ENCODE results near the gene MAOA.
"Not testable (repeated sequence)": the region's sequence is repeated elsewhere in the genome, so short reads cannot be mapped to it uniquely, and the experiment has no call there.

The MAOA gene

DNA sequence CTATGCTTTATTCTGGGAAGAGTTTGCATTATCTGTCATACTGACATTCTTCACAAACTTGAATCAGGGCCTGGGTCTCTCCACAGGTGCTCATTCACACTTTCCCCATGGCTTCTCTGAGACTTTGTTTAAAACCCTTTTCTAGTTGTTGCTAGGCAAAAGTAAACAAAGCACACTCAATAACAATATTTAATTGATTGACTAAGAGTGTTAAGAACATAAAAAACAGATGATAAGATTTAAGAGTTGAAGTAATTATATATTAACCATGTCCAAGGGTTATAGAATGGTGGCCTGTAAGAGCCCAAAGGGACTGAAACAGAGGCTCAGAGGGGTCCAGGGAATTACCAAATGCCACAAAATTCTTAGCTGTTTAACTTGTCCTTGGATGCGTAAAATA lies 7.1 kb downstream of the MAOA start:
- no peak for DNase-seq (ENCODE audit: low read depth)

DNA sequence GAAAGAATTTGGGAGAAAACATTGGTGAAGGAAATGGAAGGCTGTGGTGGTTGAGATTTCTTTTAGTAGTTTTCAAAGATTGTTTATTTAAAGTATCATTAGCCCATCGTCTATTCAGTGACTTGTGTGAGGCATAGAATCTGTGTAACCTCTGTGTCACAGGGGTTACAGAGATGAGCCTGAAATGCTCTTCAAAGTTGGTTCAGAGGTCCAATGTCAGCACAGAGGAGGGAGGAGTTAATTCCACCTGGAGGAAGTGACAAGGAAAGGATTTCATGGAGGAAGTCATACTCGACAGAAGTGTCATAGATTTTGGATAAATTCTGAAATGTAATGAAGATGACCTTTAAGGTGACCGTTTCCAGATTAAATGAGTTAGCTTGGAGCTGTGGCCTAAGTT lies 8.2 kb downstream of the MAOA start:
- DNase-seq (ENCODE audit: low read depth) = no peak

DNA sequence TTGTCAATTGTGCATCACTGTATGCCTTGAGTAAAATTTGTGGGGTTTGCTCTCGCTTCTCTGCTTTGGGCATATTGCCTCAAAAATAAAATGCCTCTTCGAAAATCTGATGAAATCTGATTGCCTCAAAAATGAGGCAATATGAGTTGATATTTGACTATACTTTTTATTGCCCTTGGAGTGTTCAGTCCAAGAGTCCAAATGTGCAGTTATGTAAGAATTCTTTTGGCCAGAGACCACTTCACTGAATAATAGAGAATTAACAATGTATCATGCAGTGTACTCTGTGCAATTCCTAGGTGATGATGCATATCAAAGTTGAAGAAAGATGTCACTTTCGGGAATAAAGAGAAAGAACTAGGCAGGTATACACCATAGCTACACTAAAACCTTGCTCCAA lies 8.6 kb downstream of the MAOA start:
- no peak for DNase-seq (ENCODE audit: low read depth)

DNA sequence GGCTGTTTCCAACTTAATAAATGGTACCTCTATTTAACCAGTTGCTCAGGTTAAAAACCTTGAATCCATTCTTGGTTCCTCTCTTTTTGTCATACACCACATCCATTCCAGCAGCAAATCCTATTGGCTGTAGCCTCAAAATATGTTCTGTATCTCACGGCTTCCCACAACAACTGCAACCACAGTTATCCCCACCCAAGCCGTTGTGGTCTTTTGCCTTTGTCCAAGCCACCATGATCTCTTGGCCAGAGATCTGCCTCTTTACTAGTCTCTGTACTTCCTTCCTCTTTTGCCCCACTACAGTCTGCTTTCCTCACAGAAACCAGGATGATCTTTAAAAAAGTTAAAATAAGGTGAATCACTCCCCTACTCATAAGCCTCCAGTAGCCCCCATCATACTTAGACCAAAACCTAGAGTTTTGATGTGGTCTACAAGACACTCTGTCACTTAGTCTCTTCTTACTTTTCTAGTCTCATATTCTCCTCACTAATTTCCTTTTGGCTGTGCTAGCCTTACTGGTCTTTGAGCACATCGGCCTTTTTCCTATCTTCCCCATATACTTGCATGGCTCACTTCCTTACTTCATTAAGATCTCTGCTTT lies 10.3 kb downstream of the MAOA start:
- DNase-seq (ENCODE audit: low read depth) = no peak

DNA sequence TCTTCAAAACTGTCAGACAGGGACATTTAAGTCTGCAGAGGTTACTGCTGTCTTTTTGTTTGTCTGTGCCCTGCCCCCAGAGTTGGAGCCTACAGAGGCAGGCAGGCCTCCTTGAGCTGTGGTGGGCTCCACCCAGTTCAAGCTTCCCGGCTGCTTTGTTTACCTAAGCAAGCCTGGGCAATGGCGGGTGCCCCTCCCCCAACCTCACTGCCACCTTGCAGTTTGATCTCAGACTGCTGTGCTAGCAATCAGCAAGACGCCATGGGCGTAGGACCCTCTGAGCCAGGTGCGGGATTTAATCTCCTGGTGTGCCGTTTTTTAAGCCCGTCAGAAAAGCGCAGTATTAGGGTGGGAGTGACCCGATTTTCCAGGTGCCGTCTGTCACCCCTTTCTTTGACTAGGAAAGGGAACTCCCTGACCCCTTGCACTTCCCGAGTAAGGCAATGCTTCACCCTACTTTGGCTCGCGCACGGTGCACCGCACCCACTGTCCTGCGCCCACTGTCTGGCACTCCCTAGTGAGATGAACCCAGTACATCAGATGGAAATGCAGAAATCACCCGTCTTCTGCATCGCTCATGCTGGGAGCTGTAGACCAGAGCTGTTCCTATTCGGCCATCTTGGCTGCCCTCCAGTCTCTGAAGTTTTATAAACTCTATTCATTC lies 20.0 kb downstream of the MAOA start:
- not testable (repeated sequence) for DNase-seq (ENCODE audit: low read depth)

DNA sequence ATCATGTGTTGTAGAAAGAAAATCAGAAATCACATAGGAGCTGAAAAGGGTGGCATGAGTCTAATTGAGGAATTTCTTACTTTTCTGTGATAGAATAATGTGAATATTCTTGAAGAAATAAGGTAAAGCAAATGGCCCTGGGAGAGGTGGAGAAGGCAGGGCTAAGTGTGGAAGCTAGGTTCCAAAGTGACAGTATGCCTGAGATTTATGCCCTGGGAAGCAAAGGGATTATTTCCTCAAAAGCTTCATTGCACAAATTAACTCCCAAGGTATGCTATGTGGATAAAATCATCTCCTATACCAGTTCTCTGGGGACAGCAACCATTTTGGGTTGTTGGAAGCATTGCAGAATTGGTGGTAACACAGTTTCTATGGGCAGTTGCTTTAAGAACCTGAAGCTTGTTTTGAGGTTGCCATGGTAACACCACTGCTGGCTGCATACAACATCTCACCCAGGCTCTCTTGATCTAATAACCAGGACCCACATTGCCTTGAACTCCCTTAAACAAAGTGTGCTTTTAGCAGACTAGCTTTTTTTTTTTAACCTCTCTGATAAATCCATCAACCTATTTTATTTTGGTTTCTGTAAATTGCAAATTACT lies 21.0 kb downstream of the MAOA start:
- DNase-seq (ENCODE audit: low read depth) = no peak

DNA sequence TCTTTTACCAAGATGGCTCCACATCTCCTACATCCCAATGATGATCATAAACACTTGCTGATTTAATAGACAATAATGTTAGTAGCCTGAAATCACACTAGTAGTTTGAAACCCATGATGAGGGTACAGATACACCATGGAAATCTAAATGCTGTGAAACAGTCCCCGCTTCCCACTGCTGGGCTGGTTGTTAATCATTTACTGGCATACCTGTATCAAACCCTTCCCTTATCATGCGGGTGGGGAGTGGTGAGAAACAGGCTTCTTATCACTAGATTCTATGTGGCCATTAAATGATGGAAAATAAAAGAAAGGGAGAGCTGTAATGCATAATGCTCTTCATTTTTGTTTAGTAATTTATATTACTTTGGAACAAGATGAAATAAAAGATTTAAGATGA lies 21.9 kb downstream of the MAOA start:
- DNase-seq (ENCODE audit: low read depth) = no peak

DNA sequence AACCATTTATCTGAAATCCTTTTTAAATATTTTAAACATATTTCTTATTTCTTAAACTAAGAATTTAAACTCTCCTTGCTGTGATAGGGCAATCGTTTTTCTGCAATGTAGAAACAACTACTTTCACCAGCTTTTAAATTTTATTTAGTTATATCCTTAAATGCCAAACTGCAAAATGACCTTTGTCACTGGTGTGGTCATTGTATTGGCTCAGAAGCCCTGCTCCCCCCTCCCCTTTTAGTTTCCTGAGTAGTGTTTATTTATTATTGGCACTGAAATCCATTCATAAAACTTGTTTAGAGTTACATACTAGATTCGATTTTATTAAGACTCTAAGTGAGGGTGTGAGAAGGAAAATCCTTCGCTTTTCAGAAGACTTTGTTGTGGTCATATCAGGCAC lies 23.0 kb downstream of the MAOA start:
- DNase-seq (ENCODE audit: low read depth) = no peak

DNA sequence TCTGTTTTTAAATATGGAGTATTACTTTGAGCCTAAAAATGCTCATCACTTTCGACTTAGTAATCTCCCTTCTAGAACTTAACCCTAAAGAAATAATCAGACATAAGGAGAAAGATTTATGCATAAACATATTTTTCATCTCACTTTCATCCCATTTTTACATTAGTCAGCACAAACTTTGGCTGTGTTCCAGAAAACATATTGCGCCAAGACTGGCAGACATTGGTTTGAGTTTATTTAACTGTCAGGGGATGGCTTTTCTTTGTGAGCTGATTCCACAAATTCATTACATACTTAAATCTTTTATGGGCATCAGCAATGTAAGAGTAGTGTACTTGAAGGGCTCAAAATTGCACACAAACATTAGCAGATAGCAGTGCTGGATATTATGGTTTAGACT lies 23.7 kb downstream of the MAOA start:
- DNase-seq (ENCODE audit: low read depth) = no peak

DNA sequence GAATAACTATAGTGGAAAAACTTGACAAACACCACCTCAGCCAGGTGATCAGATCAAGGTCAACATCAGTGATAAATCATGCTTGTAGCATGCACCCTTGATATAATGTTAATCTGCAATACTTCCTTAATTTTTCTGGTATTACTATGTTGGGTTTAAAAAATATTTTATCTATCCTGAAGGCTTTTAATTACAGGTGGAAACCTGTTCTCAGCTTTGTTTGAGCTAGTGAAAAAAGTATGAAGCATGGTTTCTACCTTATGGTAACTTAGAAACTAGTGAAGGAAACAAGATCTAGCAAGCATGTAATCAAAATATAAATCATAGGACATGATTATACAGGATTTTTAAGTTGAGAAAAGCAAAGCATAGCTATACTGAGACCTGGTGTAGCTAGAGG lies 26.6 kb downstream of the MAOA start:
- no peak for DNase-seq (ENCODE audit: low read depth)

DNA sequence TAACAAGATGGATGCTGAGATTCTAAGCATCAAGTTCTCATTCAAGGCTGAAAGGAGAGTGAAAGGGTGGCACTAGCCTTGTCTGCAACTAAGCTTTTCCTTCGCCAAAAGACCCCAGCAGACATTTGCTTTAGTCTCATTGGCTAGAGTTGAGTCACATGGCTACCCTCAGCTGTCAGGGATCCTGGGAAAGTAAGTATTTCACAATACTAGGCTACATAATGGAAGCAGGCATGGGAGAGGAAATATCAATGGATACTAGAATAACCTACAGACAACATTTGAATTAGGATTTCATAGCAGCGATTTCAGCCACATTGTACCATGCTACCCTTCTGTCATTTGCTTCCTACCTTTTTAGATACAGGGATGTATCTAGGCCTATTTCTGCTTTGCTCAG lies 29.1 kb downstream of the MAOA start:
- DNase-seq (ENCODE audit: low read depth) = no peak

DNA sequence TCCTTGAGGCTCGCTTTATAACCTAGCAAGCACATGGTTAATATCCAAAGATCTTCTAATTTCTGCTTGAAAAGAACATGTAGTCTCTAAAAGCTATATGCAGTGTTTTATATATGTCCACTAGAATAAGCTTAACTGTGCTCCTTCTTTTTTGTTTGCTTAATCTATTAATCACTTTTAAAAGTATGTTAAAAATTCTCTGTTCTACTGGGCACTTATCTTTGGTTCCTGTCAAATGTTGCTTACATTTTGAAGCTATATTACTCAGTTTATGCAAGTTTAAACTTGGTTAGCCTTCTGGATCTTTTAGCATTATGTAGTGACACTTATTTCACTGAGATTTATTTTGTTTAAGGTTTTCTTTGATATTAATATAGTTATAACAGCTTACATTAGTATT lies 32.5 kb downstream of the MAOA start:
- DNase-seq (ENCODE audit: low read depth) = no peak

DNA sequence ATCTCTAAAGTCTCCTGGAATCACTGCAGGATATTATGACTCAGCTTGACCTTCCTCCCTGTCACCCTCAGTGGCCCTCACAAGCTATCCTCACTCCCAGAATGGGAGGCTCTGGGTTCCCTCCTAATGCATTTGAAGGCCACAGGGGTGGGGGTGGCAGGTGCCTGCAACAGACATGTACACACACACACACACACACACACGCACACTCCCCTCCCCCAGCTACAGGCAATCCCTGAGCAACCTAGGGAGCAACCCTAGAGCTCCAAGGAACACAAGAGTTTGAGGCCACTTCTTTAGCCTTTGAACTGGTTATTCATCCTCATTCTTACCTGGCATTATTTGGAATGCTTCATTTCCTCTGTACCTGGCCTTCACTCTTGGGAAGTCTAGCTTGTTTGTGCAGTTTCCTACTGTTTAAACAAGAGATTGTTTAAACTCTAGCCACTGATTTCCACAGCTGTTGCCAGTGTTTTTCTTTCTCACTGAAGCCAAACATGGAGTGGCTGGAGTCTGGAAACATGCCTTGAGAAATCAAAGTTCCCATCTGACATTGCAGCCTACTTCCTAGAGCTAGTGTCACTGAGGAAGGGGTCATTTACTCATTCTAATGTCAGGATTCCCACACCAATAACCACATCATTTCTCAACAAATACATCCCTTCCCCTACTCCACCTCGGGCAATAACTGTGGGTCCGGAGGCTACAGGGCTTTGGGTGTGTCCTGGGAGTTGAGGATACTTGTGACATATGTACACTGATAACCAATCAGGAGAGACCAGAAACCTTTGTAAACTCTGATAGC lies 37.7 kb downstream of the MAOA start:
- no peak for DNase-seq (ENCODE audit: low read depth)

DNA sequence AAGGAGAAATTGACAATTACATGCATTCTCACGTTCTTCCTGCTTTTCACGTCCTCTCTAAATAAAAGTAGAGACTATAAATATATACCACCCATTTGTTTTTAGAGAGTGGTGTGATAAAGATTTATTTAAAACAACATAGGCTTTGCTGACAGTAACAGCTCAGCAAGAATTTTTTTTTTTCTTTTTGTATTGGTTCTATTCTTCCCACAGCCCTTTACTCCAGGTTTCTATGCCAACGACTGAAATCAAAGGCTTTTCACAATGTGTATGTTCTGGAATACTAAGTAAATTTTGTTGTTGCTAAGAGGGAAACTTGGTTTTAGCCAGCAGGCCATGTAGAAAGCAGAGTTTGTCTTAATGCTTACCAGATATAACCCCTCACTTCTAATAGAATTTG lies 43.4 kb downstream of the MAOA start:
- no peak for DNase-seq (ENCODE audit: low read depth)

DNA sequence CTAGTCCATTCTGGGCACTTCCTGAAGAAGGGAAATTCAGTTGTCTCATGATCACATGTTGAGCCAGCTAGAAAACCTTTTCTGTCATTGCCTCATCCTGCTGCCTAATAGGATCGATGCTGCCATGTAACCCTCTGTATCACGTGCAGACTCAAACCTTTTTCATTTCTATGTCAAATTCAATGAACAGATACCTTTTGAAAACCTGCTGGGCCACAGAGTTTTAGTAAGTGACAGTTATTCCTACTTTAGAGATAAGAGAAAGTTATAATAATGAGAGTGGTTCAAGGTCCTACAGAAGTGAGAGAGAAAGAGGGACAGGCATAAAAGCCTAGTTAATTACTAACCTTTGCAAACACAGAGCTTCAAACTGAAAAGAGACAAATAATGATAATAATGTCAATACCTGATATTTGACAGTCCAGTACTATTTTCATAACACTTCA lies 46.0 kb downstream of the MAOA start:
- DNase-seq (ENCODE audit: low read depth) = no peak

DNA sequence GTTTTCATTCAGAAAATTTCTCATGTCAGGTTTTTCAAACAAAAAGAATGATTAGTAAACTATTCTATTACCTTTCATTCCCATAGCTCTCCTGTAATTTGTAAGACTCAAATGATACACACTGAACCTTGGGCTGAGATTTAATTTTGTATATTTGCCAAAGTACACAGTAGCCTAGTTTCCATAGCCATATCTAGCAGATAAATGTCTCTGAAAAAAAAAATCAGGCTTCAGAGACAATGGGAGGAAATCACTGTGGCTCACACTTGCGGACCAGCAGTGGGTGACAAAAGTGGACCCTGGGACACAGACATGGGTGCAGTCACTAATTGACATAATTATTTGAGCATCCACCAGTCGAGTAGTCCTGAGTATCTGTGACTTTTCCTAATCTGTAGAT lies 46.6 kb downstream of the MAOA start:
- DNase-seq (ENCODE audit: low read depth) = no peak

DNA sequence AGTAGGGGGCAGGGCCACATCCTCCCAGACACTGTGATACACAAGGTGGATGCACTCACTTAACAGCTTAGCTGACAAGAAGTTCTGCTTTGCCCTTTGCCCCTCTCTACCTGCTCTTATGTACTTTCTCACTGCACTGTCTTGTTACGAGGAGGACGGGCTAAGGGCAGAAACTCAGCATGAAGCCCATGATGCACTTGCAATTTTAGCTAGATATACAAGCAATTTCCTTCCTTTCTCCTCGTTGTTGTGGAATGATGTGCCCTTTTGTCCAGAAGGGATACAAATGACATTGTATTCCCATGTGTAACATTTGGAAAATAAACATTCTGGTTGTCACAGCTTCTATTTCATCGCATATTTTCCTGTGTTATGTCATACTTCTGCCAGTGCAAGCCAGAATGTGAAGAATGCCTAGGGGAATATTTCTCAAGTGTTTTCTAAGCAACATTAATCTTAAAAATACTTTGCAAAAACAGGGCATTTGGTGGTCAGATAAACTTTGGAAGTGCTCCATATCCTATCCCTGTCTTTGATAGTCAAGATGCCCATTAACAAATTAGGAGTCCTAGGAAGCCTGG lies 47.2 kb downstream of the MAOA start:
- DNase-seq (ENCODE audit: low read depth) = no peak

DNA sequence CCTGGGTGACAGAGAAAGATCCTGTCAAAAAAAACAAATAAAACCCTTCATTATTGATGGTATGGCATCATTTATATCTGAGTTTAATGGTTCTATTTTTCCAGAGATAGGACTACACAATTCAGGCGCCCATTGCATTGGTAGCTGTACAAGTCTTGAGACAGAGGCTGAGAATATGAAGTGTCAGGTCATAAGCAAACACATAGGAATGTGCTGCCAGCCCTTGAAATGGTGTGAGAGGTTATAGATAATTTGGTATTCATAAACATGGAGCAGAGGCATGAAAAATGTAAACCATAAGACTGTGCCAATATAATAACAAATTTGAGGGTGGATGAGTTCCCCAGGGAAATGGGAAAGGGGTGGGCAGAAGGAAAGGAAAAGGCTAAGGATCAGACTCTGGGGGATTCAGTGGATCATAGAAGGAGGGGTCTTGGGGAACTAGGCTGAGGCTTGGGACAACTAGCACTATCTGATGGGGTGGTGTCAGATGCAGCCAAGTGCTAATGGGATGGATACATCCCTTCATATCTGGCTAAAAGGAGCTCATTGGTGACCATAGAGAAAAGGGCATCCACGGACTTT lies 50.8 kb downstream of the MAOA start:
- DNase-seq (ENCODE audit: low read depth) = no peak

DNA sequence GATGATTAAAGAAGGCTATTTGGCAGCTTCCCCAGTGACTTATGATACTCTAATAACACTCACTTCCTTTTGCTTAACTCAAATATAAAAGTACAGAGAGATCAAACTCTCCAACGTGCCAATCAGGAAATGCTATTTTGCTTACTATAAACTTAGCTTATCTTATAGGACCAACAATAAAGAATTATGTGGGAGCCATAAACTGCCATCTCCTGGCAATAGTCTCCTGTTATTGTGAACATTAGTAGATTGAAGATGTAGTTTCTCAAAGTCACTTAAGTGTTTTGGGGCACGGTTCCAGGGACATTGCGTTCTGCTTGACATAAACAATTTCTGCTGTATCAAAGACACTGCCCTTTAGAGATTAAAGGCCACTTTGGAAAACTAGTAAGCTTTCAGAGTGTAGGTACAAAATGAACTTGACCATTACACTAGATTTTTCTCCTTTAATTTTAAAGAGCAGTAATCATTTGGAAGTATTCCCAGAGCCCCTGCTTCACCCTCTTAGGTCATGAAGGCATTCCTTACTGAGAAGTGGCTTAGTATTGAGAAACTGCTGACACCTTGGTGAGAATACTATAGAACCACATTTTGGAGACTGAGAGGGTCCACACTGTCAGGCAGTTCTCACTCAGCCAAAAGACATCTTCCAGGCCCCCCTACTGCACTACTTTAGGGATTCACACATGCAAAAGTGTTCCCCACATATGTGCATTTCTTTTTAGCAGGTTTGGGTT lies 51.9 kb downstream of the MAOA start:
- DNase-seq (ENCODE audit: low read depth) = no peak

DNA sequence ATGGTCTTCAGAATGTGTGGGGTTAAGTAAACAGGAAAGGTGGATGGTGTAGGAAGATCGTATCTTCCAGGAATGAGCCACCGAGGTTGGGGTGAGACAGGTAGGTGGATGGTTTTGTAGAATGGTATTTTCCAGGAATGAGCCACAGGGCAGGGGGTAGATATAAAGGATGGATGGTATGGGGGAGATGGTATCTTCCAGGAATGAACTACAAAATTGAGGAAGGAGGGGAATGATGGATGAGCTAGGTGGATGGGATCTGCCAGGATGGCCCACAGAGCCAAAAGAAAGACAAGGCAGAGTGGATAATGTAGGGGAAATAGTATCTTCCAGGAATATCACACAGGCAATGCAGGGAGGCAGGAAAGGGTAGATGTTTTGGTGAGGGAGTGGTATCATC lies 60.0 kb downstream of the MAOA start:
- no peak for DNase-seq (ENCODE audit: low read depth)

DNA sequence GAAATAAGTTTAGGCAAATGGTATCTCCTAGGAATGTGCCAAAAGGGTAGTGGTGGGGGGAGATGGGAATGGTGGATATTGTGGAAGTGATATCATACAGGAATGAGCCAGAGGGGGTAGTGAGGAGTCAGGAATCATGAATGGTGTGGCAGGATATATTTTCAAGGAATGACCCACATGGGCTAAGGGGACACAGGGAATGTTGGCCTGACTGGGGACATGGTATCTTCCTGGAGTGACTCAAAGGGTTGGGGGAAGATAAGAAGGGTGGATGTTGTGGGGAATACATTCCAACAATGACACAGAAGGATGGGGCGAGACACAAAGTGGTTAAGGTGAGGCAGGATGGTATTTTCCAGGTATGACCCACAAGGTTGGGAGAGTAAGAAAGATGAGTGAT lies 60.6 kb downstream of the MAOA start:
- DNase-seq (ENCODE audit: low read depth) = no peak

DNA sequence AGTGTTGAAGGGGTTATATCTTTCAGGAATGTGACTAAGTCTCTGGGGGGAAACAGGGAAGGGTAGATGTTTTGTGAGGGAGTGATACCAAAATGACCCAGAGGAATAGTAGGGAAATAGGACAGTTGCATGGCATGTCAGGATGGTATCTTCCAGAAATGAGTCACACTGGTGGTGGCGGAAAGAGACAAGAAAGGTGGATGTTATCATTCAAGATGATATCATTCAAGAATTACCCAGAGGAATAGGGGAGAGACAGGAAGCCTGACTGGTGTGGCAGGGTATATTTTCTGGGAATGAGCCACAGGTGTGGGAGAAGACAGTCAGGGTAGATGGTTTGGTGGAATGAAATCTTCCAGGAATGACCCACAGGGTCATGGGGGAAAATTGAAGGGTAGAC lies 61.1 kb downstream of the MAOA start:
- no peak for DNase-seq (ENCODE audit: low read depth)
